MM.1S (cell line): ENCODE results near the gene DYNLT1.

ENCODE experiments used
- DNase-seq: peaks from one replicate; pipeline ENCODE4 v3.0.0-alpha.2; 2015
- H2AFZ ChIP-seq: fragments of 300-600 bp; sonication (generic); 2 replicates; pipeline ENCODE4 v1.6.0; 2016; ENCODE audit warnings: antibody characterized with exemption, low read length
- H3F3A ChIP-seq: fragments of 300-600 bp; sonication (generic); 2 replicates; pipeline ENCODE4 v1.6.1; 2016; ENCODE audit warnings: mild to moderate bottlenecking, antibody characterized with exemption, low read length, moderate library complexity, mixed read lengths; ENCODE audit not compliant: insufficient read depth
- H3K27ac ChIP-seq: fragments of 300-600 bp; sonication (generic); 2 replicates; pipeline ENCODE4 v1.5.1; 2016; ENCODE audit warnings: mild to moderate bottlenecking, low read length
- H3K27me3 ChIP-seq: fragments of 300-600 bp; sonication (generic); replicated peaks from 2 replicates; pipeline ENCODE4 v1.6.0; 2016; ENCODE audit warnings: low read length; ENCODE audit not compliant: insufficient read depth
- H3K36me3 ChIP-seq: fragments of 300-600 bp; sonication (generic); replicated peaks from 2 replicates; pipeline ENCODE4 v1.6.1; 2016; ENCODE audit warnings: mild to moderate bottlenecking, low read length, mixed read lengths; ENCODE audit not compliant: insufficient read depth
- H3K4me1 ChIP-seq: fragments of 300-600 bp; sonication (generic); 2 replicates; pipeline ENCODE4 v1.6.1; 2016; ENCODE audit warnings: low read length, mixed read lengths
- H3K4me2 ChIP-seq: fragments of 300-600 bp; sonication (generic); 2 replicates; pipeline ENCODE4 v1.6.0; 2016; ENCODE audit warnings: low read depth, low read length
- H3K4me3 ChIP-seq: fragments of 300-600 bp; sonication (generic); 2 replicates; pipeline ENCODE4 v1.5.1; 2016; ENCODE audit warnings: low read length, mixed read lengths
- H3K79me2 ChIP-seq: fragments of 300-600 bp; sonication (generic); 2 replicates; pipeline ENCODE4 v1.6.1; 2016; ENCODE audit warnings: mixed run types, low read length, mixed read lengths
- H3K9ac ChIP-seq: fragments of 300-600 bp; sonication (generic); 2 replicates; pipeline ENCODE4 v1.6.1; 2016; ENCODE audit warnings: low read length, mixed read lengths
- H3K9me2 ChIP-seq: fragments of 300-600 bp; sonication (generic); replicated peaks from 2 replicates; pipeline ENCODE4 v1.6.1; 2016; ENCODE audit warnings: mild to moderate bottlenecking, low read length, mixed read lengths; ENCODE audit not compliant: insufficient read depth
- H3K9me3 ChIP-seq: fragments of 300-600 bp; sonication (generic); replicated peaks from 2 replicates; pipeline ENCODE4 v1.6.1; 2016; ENCODE audit warnings: mild to moderate bottlenecking, low read length, mixed read lengths; ENCODE audit not compliant: insufficient read depth
- H4K20me1 ChIP-seq: fragments of 300-600 bp; sonication (generic); 2 replicates; pipeline ENCODE4 v1.6.1; 2016; ENCODE audit warnings: mild to moderate bottlenecking, low read length, moderate library complexity, mixed read lengths; ENCODE audit not compliant: insufficient read depth
- CTCF ChIP-seq: fragments of 300-600 bp; sonication (generic); IDR thresholded peaks from 2 replicates; pipeline ENCODE4 v1.5.1; 2016; ENCODE audit warnings: antibody characterized with exemption, low read length, mixed read lengths
- EZH2 ChIP-seq: fragments of 300-600 bp; sonication (generic); optimal IDR thresholded peaks from 2 replicates; pipeline ENCODE3; 2017; ENCODE audit warnings: low read depth, mild to moderate bottlenecking, antibody characterized with exemption, low read length, mixed read lengths
- EZH2phosphoT487 ChIP-seq: fragments of 300-600 bp; sonication (generic); IDR thresholded peaks from 2 replicates; pipeline ENCODE4 v1.6.1; 2018; ENCODE audit warnings: antibody characterized with exemption, low read length

DYNLT1 gene

DNA sequence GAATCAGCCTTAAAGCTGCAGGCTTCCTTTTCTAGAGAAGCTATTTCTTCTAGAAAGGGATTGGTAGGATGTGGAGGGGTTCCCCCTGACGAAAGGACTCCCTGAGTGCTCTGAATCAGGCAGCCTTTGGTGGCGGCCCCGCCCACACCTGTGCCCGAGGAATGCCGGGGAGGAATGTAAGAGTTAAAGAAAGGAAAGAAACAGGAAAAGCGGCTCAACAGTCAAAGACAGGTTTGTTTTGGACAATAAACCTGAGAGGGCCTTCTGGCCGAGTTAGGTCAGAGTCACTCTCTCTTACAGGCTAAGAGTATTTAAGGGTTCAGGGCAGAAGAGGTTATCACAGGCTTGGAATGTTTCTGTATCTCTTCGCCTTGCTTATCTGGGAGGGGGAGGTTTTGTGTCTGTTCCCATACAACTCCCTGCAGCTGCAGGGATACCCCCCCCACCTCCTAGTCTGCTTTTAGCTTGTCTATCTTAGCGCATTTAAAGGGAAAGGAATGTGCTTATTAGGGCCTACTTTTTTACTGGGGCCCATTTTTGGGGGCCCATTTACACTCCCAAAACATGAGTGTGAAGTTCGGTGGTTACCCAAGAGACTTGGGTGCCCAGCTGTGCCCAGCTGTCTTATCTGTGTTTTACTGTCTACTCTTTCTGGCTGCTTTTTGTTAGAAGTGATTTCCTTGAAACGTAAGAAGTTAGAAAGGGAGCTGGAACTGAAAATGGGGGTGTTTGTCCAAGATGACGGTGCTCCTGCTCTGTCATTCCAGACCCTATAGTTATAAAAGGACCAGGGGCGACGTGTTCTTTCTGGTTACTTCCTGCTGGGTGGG is 32.8 kb downstream of the DYNLT1 start:
- TF ChIP-seq EZH2phosphoT487 (no peak), EZH2 (no peak), CTCF (no peak)
- H3K9me2 ChIP-seq = no peaks in the 10 kb centered on the region
- H3K9ac ChIP-seq = no peak overlapping the region
- no peaks in the 10 kb centered on the region for H4K20me1 ChIP-seq
- no peak overlapping the region for H3K27ac ChIP-seq
- DNase-seq = no peak
- H2AFZ ChIP-seq = no peak overlapping the region
- H3K27me3 ChIP-seq = no peaks in the 10 kb centered on the region
- no peaks in the 10 kb centered on the region for H3K36me3 ChIP-seq
- H3K4me1 ChIP-seq = no peaks in the 10 kb centered on the region
- H3F3A ChIP-seq = no peaks in the 10 kb centered on the region
- H3K4me2 ChIP-seq = no peak overlapping the region
- no peaks in the 10 kb centered on the region for H3K79me2 ChIP-seq
- no peak overlapping the region for H3K4me3 ChIP-seq
- no peaks in the 10 kb centered on the region for H3K9me3 ChIP-seq

GRCh38 chr6:158611039-158611438 is 33.5 kb downstream of the DYNLT1 start:
- TF ChIP-seq EZH2phosphoT487 = no peak
- no peak for TF ChIP-seq EZH2
- TF ChIP-seq CTCF = no peak
- DNase-seq = no peak
- Histone ChIP-seq H3K9ac (no peak overlapping the region), H3K9me3 (no peaks in the 10 kb centered on the region), H3K9me2 (no peaks in the 10 kb centered on the region), H3K4me2 (no peak overlapping the region), H3K79me2 (no peaks in the 10 kb centered on the region), H3F3A (no peaks in the 10 kb centered on the region), H2AFZ (no peak overlapping the region), H3K27me3 (no peaks in the 10 kb centered on the region), H3K36me3 (no peaks in the 10 kb centered on the region), H3K4me3 (no peak overlapping the region), H4K20me1 (no peaks in the 10 kb centered on the region), H3K4me1 (no peaks in the 10 kb centered on the region), H3K27ac (no peak overlapping the region)

DNA sequence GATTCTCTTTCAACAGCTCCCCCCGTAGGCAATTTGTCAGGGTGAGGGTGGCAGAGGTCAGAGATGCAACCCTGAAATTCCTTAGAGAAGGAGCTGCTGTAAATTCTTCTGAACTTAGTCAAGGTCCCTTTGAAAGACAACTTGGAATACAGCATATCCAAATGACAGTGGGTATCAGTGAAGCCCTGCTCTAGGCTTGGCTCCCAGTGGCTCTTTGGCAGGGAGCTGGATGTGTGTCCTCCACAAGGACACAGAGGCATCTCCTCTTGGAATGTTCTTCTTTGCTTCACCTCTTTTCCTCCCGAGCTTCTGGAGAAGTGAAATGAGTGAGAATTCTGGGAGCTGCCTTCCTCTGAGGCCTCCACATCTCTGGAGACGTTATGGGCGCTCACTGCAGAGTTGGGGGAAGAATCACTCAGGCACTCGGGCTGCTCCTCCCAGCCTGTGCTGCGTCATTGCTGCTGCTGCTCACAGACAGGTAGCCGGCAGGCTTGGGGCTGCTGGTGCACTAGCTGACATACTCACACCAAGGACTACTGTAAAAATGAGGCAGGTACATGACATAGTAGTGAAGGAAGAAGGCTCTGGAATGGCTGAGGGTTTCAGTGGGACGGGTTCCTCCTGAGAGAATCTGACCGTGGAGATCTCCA is 34.1 kb downstream of the DYNLT1 start:
- TF ChIP-seq EZH2phosphoT487 (no peak), CTCF (no peak), EZH2 (no peak)
- Histone ChIP-seq H3K36me3 (no peaks in the 10 kb centered on the region), H3K9me3 (no peaks in the 10 kb centered on the region), H3K4me1 (no peaks in the 10 kb centered on the region), H4K20me1 (no peaks in the 10 kb centered on the region), H3K27ac (no peak overlapping the region), H3F3A (no peaks in the 10 kb centered on the region), H3K9me2 (no peaks in the 10 kb centered on the region), H3K27me3 (no peaks in the 10 kb centered on the region), H3K9ac (no peak overlapping the region), H3K4me3 (no peak overlapping the region), H2AFZ (no peak overlapping the region), H3K79me2 (no peaks in the 10 kb centered on the region), H3K4me2 (no peak overlapping the region)
- DNase-seq = no peak
